ENCODE measurements around the gene PRPF6. TPM values are rescaled to one million over a fixed set of nuclear protein-coding genes. Genes with fewer than 3 reads are reported as not detected.

The PRPF6 gene
- total and polyA plus RNA-seq, 2 of the 13 experiments (the other 11 are each of a cell fraction or from before 2014, with no cell fraction given), result 63.7 to 101 TPM

GRCh38 chr20:63939061-63939935 is 41.6 kb upstream of the PRPF6 start (continued):
- TF ChIP-seq, protein P1, sequence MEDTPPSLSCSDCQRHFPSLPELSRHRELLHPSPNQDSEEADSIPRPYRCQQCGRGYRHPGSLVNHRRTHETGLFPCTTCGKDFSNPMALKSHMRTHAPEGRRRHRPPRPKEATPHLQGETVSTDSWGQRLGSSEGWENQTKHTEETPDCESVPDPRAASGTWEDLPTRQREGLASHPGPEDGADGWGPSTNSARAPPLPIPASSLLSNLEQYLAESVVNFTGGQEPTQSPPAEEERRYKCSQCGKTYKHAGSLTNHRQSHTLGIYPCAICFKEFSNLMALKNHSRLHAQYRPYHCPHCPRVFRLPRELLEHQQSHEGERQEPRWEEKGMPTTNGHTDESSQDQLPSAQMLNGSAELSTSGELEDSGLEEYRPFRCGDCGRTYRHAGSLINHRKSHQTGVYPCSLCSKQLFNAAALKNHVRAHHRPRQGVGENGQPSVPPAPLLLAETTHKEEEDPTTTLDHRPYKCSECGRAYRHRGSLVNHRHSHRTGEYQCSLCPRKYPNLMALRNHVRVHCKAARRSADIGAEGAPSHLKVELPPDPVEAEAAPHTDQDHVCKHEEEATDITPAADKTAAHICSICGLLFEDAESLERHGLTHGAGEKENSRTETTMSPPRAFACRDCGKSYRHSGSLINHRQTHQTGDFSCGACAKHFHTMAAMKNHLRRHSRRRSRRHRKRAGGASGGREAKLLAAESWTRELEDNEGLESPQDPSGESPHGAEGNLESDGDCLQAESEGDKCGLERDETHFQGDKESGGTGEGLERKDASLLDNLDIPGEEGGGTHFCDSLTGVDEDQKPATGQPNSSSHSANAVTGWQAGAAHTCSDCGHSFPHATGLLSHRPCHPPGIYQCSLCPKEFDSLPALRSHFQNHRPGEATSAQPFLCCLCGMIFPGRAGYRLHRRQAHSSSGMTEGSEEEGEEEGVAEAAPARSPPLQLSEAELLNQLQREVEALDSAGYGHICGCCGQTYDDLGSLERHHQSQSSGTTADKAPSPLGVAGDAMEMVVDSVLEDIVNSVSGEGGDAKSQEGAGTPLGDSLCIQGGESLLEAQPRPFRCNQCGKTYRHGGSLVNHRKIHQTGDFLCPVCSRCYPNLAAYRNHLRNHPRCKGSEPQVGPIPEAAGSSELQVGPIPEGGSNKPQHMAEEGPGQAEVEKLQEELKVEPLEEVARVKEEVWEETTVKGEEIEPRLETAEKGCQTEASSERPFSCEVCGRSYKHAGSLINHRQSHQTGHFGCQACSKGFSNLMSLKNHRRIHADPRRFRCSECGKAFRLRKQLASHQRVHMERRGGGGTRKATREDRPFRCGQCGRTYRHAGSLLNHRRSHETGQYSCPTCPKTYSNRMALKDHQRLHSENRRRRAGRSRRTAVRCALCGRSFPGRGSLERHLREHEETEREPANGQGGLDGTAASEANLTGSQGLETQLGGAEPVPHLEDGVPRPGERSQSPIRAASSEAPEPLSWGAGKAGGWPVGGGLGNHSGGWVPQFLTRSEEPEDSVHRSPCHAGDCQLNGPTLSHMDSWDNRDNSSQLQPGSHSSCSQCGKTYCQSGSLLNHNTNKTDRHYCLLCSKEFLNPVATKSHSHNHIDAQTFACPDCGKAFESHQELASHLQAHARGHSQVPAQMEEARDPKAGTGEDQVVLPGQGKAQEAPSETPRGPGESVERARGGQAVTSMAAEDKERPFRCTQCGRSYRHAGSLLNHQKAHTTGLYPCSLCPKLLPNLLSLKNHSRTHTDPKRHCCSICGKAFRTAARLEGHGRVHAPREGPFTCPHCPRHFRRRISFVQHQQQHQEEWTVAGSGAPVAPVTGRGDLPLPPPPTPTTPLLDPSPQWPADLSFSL (CRISPR knock-in tag; IDR thresholded peaks at IDR 0.05), result no peak
- TF ChIP-seq, protein P2, sequence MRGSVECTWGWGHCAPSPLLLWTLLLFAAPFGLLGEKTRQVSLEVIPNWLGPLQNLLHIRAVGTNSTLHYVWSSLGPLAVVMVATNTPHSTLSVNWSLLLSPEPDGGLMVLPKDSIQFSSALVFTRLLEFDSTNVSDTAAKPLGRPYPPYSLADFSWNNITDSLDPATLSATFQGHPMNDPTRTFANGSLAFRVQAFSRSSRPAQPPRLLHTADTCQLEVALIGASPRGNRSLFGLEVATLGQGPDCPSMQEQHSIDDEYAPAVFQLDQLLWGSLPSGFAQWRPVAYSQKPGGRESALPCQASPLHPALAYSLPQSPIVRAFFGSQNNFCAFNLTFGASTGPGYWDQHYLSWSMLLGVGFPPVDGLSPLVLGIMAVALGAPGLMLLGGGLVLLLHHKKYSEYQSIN (CRISPR knock-in tag; IDR thresholded peaks at IDR 0.05; ENCODE audit: borderline replicate concordance), result no peak
- TF ChIP-seq CBFB (CRISPR knock-in tag; IDR thresholded peaks at IDR 0.05), result no peak

Data from HepG2 (cell line).